ENCODE results near the gene PES1.

The PES1 gene

DNA sequence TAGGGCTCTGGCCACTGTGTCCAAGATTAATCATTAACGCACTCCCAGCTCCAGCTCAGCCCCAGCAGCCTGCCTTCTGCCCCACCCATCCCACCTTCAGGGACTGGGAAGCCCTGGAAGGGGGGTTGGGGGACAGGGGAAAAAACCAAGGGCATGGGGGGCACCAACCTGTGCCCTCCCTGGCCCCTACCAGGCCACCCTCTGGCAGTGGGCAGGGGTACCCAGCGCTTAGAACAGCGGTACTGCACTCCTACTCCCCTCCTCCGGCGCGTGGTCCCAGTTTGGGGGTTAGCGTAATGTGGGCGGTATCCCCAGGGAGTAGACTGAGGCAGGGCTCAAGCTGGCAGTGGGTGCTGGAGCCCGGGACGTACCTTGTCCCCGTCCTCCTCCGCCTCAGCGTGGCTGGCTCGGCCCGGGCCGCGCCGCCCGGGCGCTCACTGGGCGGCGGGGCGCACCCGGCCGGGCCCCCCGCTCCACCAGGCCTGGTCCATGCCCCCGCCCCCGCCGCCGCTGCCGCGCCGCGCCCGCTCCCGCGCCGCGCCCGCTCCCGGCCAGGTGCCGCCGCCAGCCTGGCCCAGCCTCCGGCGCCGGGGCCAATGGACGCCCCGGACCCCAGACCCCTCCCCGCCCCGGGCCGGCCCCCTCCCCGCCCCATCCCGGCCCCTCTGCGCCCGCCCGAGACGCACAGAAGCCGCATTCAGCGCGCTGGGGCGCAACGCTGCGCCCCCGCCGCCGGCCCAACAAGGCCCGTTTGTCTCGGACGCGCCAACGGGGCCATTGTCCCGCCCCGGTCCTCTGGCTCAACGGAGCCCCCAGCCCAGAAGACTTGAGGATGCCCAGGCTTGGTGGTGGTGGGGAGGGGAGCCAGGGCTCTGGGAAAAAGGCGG lies 17.4 kb downstream of the PES1 start, which contains the start of gene GAL3ST1:
Gene GAL3ST1, minus strand, starts transcription at position 571 of the 887 bp plus-strand sequence. CDS start 17,273 bp downstream, outside the sequence.
- Histone ChIP-seq H3F3A (ENCODE audit: low read depth) (no peaks in the 10 kb centered on the region), H3K4me1 (ENCODE audit: insufficient read depth, low read length, poor library complexity, severe bottlenecking) (no peaks in the 10 kb centered on the region), H3K9ac (ENCODE audit: low read depth, low read length, poor library complexity, severe bottlenecking) (no peak within 1 kb of the TSS), H3K4me2 (ENCODE audit: low read depth, low read length, poor library complexity, severe bottlenecking) (no peak within 1 kb of the TSS), H3K36me3 (ENCODE audit: insufficient read depth, low read length) (peaks cover 30% of the 10 kb centered on the region; the same call in 1 of the 2 replicates), H3K9me3 (ENCODE audit: insufficient read depth, low read depth, low read length) (no peaks in the 10 kb centered on the region), H3K79me2 (ENCODE audit: insufficient read depth, low read length) (no peaks in the 10 kb centered on the region), H2AFZ (ENCODE audit: low read length) (no peak within 1 kb of the TSS), H3K9me2 (replicated peaks; ENCODE audit: low read depth, low read length) (no peaks in the 10 kb centered on the region), H3K4me3 (ENCODE audit: low read length, poor library complexity, severe bottlenecking) (no peak within 1 kb of the TSS), H4K20me1 (ENCODE audit: insufficient read depth, low read length, poor library complexity, severe bottlenecking) (no peaks in the 10 kb centered on the region), H3K27me3 (ENCODE audit: insufficient read depth, low read length, poor library complexity, severe bottlenecking) (no peaks in the 10 kb centered on the region)
- TF ChIP-seq, protein P1, sequence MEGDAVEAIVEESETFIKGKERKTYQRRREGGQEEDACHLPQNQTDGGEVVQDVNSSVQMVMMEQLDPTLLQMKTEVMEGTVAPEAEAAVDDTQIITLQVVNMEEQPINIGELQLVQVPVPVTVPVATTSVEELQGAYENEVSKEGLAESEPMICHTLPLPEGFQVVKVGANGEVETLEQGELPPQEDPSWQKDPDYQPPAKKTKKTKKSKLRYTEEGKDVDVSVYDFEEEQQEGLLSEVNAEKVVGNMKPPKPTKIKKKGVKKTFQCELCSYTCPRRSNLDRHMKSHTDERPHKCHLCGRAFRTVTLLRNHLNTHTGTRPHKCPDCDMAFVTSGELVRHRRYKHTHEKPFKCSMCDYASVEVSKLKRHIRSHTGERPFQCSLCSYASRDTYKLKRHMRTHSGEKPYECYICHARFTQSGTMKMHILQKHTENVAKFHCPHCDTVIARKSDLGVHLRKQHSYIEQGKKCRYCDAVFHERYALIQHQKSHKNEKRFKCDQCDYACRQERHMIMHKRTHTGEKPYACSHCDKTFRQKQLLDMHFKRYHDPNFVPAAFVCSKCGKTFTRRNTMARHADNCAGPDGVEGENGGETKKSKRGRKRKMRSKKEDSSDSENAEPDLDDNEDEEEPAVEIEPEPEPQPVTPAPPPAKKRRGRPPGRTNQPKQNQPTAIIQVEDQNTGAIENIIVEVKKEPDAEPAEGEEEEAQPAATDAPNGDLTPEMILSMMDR (conservative IDR thresholded peaks at IDR 0.05; ENCODE audit: low read length) = no peak
- no peak for TF ChIP-seq EZH2phosphoT487 (IDR thresholded peaks at IDR 0.05; ENCODE audit: borderline replicate concordance)

DNA sequence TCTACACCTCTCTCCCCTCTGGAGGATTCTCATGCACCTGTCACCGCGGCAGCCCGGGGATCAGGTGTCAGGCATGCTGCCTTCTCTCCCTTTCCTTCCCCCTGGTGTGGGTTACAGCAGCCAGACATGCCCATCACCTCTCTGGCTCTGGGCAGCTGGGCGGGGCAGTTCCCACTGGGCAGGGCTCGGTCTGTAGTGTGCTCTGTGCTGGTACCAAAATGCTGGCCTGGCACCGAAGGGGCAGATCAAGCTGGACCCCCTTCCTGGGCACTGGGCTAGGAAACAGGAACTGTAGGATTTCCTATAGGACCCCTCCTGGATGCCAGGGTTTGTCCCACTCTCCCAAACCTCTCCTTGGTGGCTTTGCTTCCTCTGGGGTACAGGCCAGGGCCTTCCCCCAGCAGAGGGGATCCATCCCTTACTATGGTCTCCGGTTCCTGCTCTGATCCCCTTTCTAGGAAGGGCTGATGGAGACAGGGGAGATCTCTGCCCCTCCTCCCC lies 18.1 kb downstream of the PES1 start:
- no peak overlapping the region for H2AFZ ChIP-seq (ENCODE audit: low read length)
- no peak overlapping the region for H3K9ac ChIP-seq (ENCODE audit: low read depth, low read length, poor library complexity, severe bottlenecking)
- no peaks in the 10 kb centered on the region for H3K4me1 ChIP-seq (ENCODE audit: insufficient read depth, low read length, poor library complexity, severe bottlenecking)
- no peaks in the 10 kb centered on the region for H3K9me3 ChIP-seq (ENCODE audit: insufficient read depth, low read depth, low read length)
- H3K4me3 ChIP-seq (ENCODE audit: low read length, poor library complexity, severe bottlenecking) = no peak overlapping the region
- no peaks in the 10 kb centered on the region for H4K20me1 ChIP-seq (ENCODE audit: insufficient read depth, low read length, poor library complexity, severe bottlenecking)
- TF ChIP-seq EZH2phosphoT487 (IDR thresholded peaks at IDR 0.05; ENCODE audit: borderline replicate concordance) = no peak
- TF ChIP-seq, protein P1 (conservative IDR thresholded peaks at IDR 0.05; ENCODE audit: low read length) = no peak
- H3K79me2 ChIP-seq (ENCODE audit: insufficient read depth, low read length) = no peaks in the 10 kb centered on the region
- no peaks in the 10 kb centered on the region for H3K9me2 ChIP-seq (replicated peaks; ENCODE audit: low read depth, low read length)
- H3K27me3 ChIP-seq (ENCODE audit: insufficient read depth, low read length, poor library complexity, severe bottlenecking) = no peaks in the 10 kb centered on the region
- peaks cover 23% of the 10 kb centered on the region; the same call in 1 of the 2 replicates for H3K36me3 ChIP-seq (ENCODE audit: insufficient read depth, low read length)
- H3F3A ChIP-seq (ENCODE audit: low read depth) = no peaks in the 10 kb centered on the region
- no peak overlapping the region for H3K4me2 ChIP-seq (ENCODE audit: low read depth, low read length, poor library complexity, severe bottlenecking)

DNA sequence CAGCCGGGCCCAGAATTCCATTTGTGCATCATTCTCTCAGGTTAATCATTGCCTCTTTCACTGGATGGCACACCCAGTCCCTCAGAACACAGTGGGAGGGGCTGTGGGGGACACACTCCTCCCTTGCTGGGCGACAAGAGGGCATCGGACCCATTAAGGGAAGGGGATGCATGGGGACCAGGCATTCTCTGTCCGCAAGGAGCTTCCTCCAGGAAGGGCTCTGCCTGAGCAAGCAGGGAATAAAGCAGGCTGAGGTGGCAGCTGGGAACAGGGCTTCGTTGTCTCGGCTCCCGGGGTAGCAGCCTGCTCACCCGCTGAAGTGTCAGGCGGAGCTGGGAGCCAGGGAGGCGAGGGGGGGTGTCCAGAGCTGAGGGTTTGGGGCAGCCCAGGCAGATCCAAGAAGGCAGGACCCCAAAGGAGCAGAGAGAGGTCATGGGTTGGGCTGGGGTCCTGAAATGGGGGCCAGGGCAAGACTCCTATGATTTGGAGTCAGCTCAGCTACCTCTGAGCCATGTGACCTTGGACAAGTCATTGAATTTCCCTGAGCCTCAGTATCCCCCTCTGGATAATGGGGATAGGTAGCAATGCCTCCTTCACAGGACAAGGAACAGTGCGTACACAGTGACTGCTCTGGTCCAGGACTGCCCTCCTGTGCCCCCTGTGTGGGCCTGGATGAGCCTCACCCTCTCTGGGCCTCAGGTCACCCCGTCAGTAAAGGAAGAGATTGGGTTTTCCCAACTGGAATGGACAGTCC lies 18.7 kb downstream of the PES1 start:
- Histone ChIP-seq H2AFZ (ENCODE audit: low read length) (no peak overlapping the region), H3K9me2 (replicated peaks; ENCODE audit: low read depth, low read length) (no peaks in the 10 kb centered on the region), H3F3A (ENCODE audit: low read depth) (no peaks in the 10 kb centered on the region), H4K20me1 (ENCODE audit: insufficient read depth, low read length, poor library complexity, severe bottlenecking) (no peaks in the 10 kb centered on the region), H3K9ac (ENCODE audit: low read depth, low read length, poor library complexity, severe bottlenecking) (no peak overlapping the region), H3K4me2 (ENCODE audit: low read depth, low read length, poor library complexity, severe bottlenecking) (no peak overlapping the region), H3K4me3 (ENCODE audit: low read length, poor library complexity, severe bottlenecking) (no peak overlapping the region), H3K36me3 (ENCODE audit: insufficient read depth, low read length) (peaks cover 17% of the 10 kb centered on the region; the same call in 1 of the 2 replicates), H3K27me3 (ENCODE audit: insufficient read depth, low read length, poor library complexity, severe bottlenecking) (no peaks in the 10 kb centered on the region), H3K4me1 (ENCODE audit: insufficient read depth, low read length, poor library complexity, severe bottlenecking) (no peaks in the 10 kb centered on the region), H3K9me3 (ENCODE audit: insufficient read depth, low read depth, low read length) (no peaks in the 10 kb centered on the region), H3K79me2 (ENCODE audit: insufficient read depth, low read length) (no peaks in the 10 kb centered on the region)
- TF ChIP-seq EZH2phosphoT487 (IDR thresholded peaks at IDR 0.05; ENCODE audit: borderline replicate concordance) = no peak
- TF ChIP-seq, protein P1 (conservative IDR thresholded peaks at IDR 0.05; ENCODE audit: low read length) = no peak
